Cardiac muscle cell (in vitro differentiated cells and primary cell): Measurements from ENCODE around the gene PPP3CA. TPM values are rescaled to one million over a fixed set of nuclear protein-coding genes. Genes with fewer than 3 reads are reported as not detected.
"Not testable (repeated sequence)": the region's sequence is repeated elsewhere in the genome, so short reads cannot be mapped to it uniquely, and the experiment has no call there.

Experiments used
- DNase-seq, 2 donors: peaks; one replicate each; pipeline versions ENCODE4 v3.0.0 to v3.0.0-alpha.2; 2010 to 2017; ENCODE audit warnings: low read depth in 1 of 2, low spot score in 1 of 2
- H3K27ac ChIP-seq: fragments of 200-600 bp; sonication (generic); 2 replicates; pipeline ENCODE4 v1.5.1; 2016
- H3K27me3 ChIP-seq: fragments of 200-600 bp; sonication (generic); 2 replicates; pipeline ENCODE4 v1.6.0; 2016; ENCODE audit warnings: control low read depth
- H3K36me3 ChIP-seq: fragments of 200-600 bp; sonication (generic); 2 replicates; pipeline ENCODE4 v1.5.1; 2016; ENCODE audit warnings: control low read depth
- H3K4me1 ChIP-seq: fragments of 200-600 bp; sonication (generic); 2 replicates; pipeline ENCODE4 v1.8.1; 2017; ENCODE audit warnings: low read depth, mild to moderate bottlenecking, mixed run types
- H3K4me3 ChIP-seq: fragments of 200-600 bp; sonication (generic); 2 replicates; pipeline ENCODE4 v1.5.1; 2016; ENCODE audit warnings: mild to moderate bottlenecking
- H3K9me3 ChIP-seq: fragments of 200-600 bp; sonication (generic); 2 replicates; pipeline ENCODE4 v1.5.1; 2017; ENCODE audit warnings: low read depth, mild to moderate bottlenecking, control low read depth
- CTCF ChIP-seq: IDR thresholded peaks from 2 replicates; pipeline ENCODE4 v1.5.1; 2012; ENCODE audit warnings: low read depth, mild to moderate bottlenecking, low read length
- polyA plus RNA-seq: library from polyadenylated mRNA; unstranded; fragments of >200 nt; fragmentation: Nextera tagmentation; extraction: Ambion mirVana; gene quantifications from 2 replicates; pipeline ENCODE4 v1.2.1, GENCODE V29; 2016
- total RNA-seq: library from RNA; depleted of rRNA; stranded (reverse); fragments of >200 nt; gene quantifications from 2 replicates; pipeline ENCODE4 v1.2.3, GENCODE V29; 2016

The PPP3CA gene
- total and polyA plus RNA-seq, 2 experiments from 2014 or later = 8.2 to 21.3 TPM

GRCh38 chr4:101236097-101236496 is 111.2 kb downstream of the PPP3CA start:
- no peak overlapping the region for H3K4me3 ChIP-seq
- H3K9me3 ChIP-seq = no peaks in the 10 kb centered on the region
- DNase-seq = no peak
- no peak overlapping the region for H3K27ac ChIP-seq
- H3K4me1 ChIP-seq = no peaks in the 10 kb centered on the region
- H3K36me3 ChIP-seq = no peaks in the 10 kb centered on the region
- TF ChIP-seq CTCF = no peak
- no peaks in the 10 kb centered on the region for H3K27me3 ChIP-seq

- not testable (repeated sequence) for H3K9me3 ChIP-seq, DNase-seq, H3K27me3 ChIP-seq, H3K36me3 ChIP-seq, H3K4me3 ChIP-seq, H3K27ac ChIP-seq, H3K4me1 ChIP-seq
Observed at GRCh38 chr4:101234141-101234540, 113.2 kb downstream of the PPP3CA start.

GRCh38 chr4:101232074-101232776 is 115.1 kb downstream of the PPP3CA start:
- Histone ChIP-seq H3K4me3 (no peak overlapping the region), H3K27me3 (no peaks in the 10 kb centered on the region), H3K9me3 (no peaks in the 10 kb centered on the region), H3K36me3 (no peaks in the 10 kb centered on the region), H3K4me1 (no peaks in the 10 kb centered on the region), H3K27ac (no peak overlapping the region)
- DNase-seq = peak in 1 of 2 donors; percentile 83
- no peak for TF ChIP-seq CTCF

- Histone ChIP-seq H3K27ac (no peak overlapping the region), H3K36me3 (no peaks in the 10 kb centered on the region), H3K27me3 (no peaks in the 10 kb centered on the region), H3K9me3 (no peaks in the 10 kb centered on the region), H3K4me1 (no peaks in the 10 kb centered on the region), H3K4me3 (no peak overlapping the region)
- TF ChIP-seq CTCF = peak; percentile 8
- no peak for DNase-seq
Observed at GRCh38 chr4:101230801-101231426, 116.4 kb downstream of the PPP3CA start.

- Histone ChIP-seq H3K4me3 (no peak overlapping the region), H3K4me1 (no peaks in the 10 kb centered on the region), H3K27ac (no peak overlapping the region), H3K9me3 (no peaks in the 10 kb centered on the region), H3K27me3 (no peaks in the 10 kb centered on the region), H3K36me3 (no peaks in the 10 kb centered on the region)
- TF ChIP-seq CTCF = no peak
- peak in 1 of 2 donors; percentile 59 for DNase-seq
Observed at GRCh38 chr4:101229116-101229515, 118.2 kb downstream of the PPP3CA start.

- Histone ChIP-seq H3K27me3 (no peaks in the 10 kb centered on the region), H3K27ac (no peak overlapping the region), H3K36me3 (no peaks in the 10 kb centered on the region), H3K4me3 (no peak overlapping the region), H3K9me3 (no peaks in the 10 kb centered on the region), H3K4me1 (no peaks in the 10 kb centered on the region)
- TF ChIP-seq CTCF = no peak
- no peak for DNase-seq
Observed at GRCh38 chr4:101227715-101228114, 119.6 kb downstream of the PPP3CA start.
